B cell (primary cell): ENCODE data around the gene PSMB10.

Experiments used
- EZH2 ChIP-seq: IDR thresholded peaks from 2 replicates; pipeline ENCODE4 v1.6.1; 2012; ENCODE audit warnings: borderline replicate concordance, low read depth, mild to moderate bottlenecking, moderate library complexity, low read length; ENCODE audit not compliant: insufficient read depth, poor library complexity, severe bottlenecking
- TF ChIP-seq, protein P1 (sequence below): fragments of 200-600 bp; IDR thresholded peaks from one replicate; pipeline ENCODE4 v1.8.0; 2022; ENCODE audit warnings: antibody characterized with exemption, mild to moderate bottlenecking

DNA sequence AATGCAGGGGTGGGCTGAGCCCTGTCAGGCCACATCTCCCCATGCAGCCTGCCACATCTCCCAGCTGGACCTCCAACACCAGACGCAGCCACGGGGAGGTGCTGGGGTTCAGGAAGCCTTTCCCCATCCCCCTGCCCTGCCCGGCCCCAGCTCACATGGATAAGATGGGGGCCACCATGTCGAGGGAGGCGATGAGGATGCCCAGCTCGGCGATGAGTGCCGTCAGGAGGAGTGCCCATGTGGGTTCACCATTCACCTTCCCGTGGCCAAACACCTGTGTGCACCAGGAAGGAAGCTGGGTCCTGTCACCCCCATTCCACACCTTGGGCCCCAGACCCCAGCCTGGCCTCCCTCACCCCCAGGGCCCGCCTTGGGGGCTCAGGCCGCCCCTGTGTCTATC lies 13.0 kb upstream of the PSMB10 start:
- TF ChIP-seq, protein P1, sequence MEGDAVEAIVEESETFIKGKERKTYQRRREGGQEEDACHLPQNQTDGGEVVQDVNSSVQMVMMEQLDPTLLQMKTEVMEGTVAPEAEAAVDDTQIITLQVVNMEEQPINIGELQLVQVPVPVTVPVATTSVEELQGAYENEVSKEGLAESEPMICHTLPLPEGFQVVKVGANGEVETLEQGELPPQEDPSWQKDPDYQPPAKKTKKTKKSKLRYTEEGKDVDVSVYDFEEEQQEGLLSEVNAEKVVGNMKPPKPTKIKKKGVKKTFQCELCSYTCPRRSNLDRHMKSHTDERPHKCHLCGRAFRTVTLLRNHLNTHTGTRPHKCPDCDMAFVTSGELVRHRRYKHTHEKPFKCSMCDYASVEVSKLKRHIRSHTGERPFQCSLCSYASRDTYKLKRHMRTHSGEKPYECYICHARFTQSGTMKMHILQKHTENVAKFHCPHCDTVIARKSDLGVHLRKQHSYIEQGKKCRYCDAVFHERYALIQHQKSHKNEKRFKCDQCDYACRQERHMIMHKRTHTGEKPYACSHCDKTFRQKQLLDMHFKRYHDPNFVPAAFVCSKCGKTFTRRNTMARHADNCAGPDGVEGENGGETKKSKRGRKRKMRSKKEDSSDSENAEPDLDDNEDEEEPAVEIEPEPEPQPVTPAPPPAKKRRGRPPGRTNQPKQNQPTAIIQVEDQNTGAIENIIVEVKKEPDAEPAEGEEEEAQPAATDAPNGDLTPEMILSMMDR, result no peak
- TF ChIP-seq EZH2, result no peak
